ENCODE measurements around the gene NRAP. TPM values are rescaled to one million over a fixed set of nuclear protein-coding genes. Genes with fewer than 3 reads are reported as not detected.

NRAP gene
- total RNA-seq, 1 experiment from 2014 or later = not detected

DNA sequence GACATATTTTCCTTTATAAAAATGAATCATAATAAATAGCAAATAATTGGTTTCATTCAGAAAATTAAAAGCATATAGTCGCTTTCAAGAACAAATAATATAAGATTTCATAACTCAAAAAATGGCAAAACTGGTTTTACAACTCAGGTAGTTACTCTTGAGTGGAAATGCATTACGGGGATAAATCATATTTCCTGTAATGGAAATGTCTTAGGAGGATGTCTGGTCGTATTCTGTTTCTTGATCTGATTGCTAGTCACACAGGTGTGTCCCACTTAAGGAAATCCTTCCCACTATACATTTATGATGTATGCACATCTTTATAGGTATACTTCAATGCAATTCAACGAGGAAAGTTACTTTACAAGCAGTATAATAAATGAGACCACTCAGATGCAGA, 20.7 kb downstream of the NRAP start:
- Mint-ChIP-seq H3K27me3 (ENCODE audit: low read depth) (peaks cover 8% of the 10 kb centered on the region), H3K9me3 (no peaks in the 10 kb centered on the region), H3K36me3 (ENCODE audit: insufficient read depth in 1 of 3, low read depth in 3 of 3) (no peaks in the 10 kb centered on the region), H3K4me1 (peaks cover 0 to 6% of the 10 kb centered on the region in 2 experiments; a peak in 1 of 4 replicates), H3K4me3 (no peak overlapping the region), H3K27ac (no peak overlapping the region)
- H2AK5ac ChIP-seq (ENCODE audit: insufficient read length, low read length) = no peak overlapping the region
- no peak overlapping the region for H4K91ac ChIP-seq (ENCODE audit: insufficient read length, low read depth, low read length)
- no peak overlapping the region for H3K14ac ChIP-seq (ENCODE audit: insufficient read depth, low read length)
- H3T11ph ChIP-seq (ENCODE audit: low read length) = no peak overlapping the region
- no peaks in the 10 kb centered on the region for H3K79me1 ChIP-seq (ENCODE audit: insufficient read depth, low read depth, low read length, poor library complexity, severe bottlenecking)
- no peaks in the 10 kb centered on the region for H3K4me1 ChIP-seq (ENCODE audit: insufficient read depth, low read length)
- H2BK15ac ChIP-seq (ENCODE audit: low read depth, low read length) = no peak overlapping the region
- TF ChIP-seq, protein P1, sequence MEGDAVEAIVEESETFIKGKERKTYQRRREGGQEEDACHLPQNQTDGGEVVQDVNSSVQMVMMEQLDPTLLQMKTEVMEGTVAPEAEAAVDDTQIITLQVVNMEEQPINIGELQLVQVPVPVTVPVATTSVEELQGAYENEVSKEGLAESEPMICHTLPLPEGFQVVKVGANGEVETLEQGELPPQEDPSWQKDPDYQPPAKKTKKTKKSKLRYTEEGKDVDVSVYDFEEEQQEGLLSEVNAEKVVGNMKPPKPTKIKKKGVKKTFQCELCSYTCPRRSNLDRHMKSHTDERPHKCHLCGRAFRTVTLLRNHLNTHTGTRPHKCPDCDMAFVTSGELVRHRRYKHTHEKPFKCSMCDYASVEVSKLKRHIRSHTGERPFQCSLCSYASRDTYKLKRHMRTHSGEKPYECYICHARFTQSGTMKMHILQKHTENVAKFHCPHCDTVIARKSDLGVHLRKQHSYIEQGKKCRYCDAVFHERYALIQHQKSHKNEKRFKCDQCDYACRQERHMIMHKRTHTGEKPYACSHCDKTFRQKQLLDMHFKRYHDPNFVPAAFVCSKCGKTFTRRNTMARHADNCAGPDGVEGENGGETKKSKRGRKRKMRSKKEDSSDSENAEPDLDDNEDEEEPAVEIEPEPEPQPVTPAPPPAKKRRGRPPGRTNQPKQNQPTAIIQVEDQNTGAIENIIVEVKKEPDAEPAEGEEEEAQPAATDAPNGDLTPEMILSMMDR (conservative IDR thresholded peaks at IDR 0.05) = no peak
- H2BK5ac ChIP-seq (ENCODE audit: insufficient read length, low read length) = no peak overlapping the region
- no peak overlapping the region for H4K8ac ChIP-seq (replicated peaks; ENCODE audit: insufficient read length, low read depth, low read length)
- no peaks in the 10 kb centered on the region for H3K9me3 ChIP-seq (ENCODE audit: control insufficient read depth, low read depth, low read length)
- H2BK120ac ChIP-seq (ENCODE audit: low read depth, low read length, poor library complexity, severe bottlenecking) = no peak overlapping the region
- H3K23ac ChIP-seq (ENCODE audit: insufficient read length, low read depth, low read length) = no peak overlapping the region
- no peak overlapping the region for H2BK20ac ChIP-seq (ENCODE audit: low read depth, low read length, poor library complexity, severe bottlenecking)
- H3K4ac ChIP-seq (ENCODE audit: low read depth, low read length) = no peak overlapping the region
- no peak overlapping the region for H3K18ac ChIP-seq (ENCODE audit: insufficient read length, low read depth, low read length)
- no peak overlapping the region for H2BK12ac ChIP-seq (ENCODE audit: insufficient read length, low read depth, low read length)
- no peak overlapping the region for H3K56ac ChIP-seq (ENCODE audit: insufficient read length, low read depth, low read length)
- H4K20me1 ChIP-seq (ENCODE audit: control insufficient read depth, insufficient read depth, insufficient read length) = no peaks in the 10 kb centered on the region
- no peaks in the 10 kb centered on the region for H3K27me3 ChIP-seq (ENCODE audit: insufficient read depth, low read length)
- H3K9ac ChIP-seq (ENCODE audit: extremely low read depth, insufficient read length, low read length) = no peak overlapping the region
- no CpG with 5 or more reads among the region's 4 CpGs for WGBS (ENCODE audit: extremely low coverage, insufficient read length, low lambda C conversion rate)
- no peak overlapping the region for H3K4me2 ChIP-seq (ENCODE audit: insufficient read depth, insufficient read length, low read length)
- no peak overlapping the region for H2AFZ ChIP-seq (ENCODE audit: low read length)
- no peak overlapping the region for H4K5ac ChIP-seq (ENCODE audit: insufficient read length, low read depth, low read length)
- H3K23me2 ChIP-seq (ENCODE audit: insufficient read length, low read depth, low read length, poor library complexity, severe bottlenecking) = no peaks in the 10 kb centered on the region
- no peak overlapping the region for H3K27ac ChIP-seq (ENCODE audit: insufficient read length, low read depth, low read length)
- no peak for DNase-seq
- no peaks in the 10 kb centered on the region for H3K79me2 ChIP-seq (ENCODE audit: insufficient read depth, low read length)

Data from H9 (cell line).